Naive thymus-derived CD4-positive, alpha-beta T cell (primary cell): ENCODE measurements around the gene CYCS. TPM values are rescaled to one million over a fixed set of nuclear protein-coding genes. Genes with fewer than 3 reads are reported as not detected.
A peak's percentile ranks its signal among the peaks of the same experiment; 100 is the strongest.
"Not testable (repeated sequence)": the region's sequence is repeated elsewhere in the genome, so short reads cannot be mapped to it uniquely, and the experiment has no call there.

Source experiments
- ATAC-seq: fragments of 150-1000 bp; cut with Tn5 transposase; 2 replicates; pipeline ENCODE4 v1.10.0; 2021; ENCODE audit warnings: mild to moderate bottlenecking, moderate library complexity
- CTCF ChIA-PET: fragments of 350-600 bp; sonication (Branson Sonifier 250); formaldehyde crosslinking; loops from one replicate; lab custom pipeline; 2021; ENCODE audit warnings: antibody characterized with exemption; lab: Charles Lee
- POLR2A ChIA-PET: fragments of 350-600 bp; sonication (Branson Sonifier 250); formaldehyde crosslinking; loops from one replicate; lab custom pipeline; 2021; ENCODE audit warnings: antibody characterized with exemption, inconsistent platforms; lab: Charles Lee
- DNase-seq, 9 donors: peaks; one replicate each; pipeline versions ENCODE4 v3.0.0 to v3.0.0-alpha.2; 2020 to 2022; ENCODE audit warnings: mixed read lengths in 1 of 9
- H3K27ac ChIP-seq: one replicate; pipeline ENCODE4 v1.7.0; 2013; ENCODE audit warnings: mild to moderate bottlenecking, low read depth, low read length, moderate library complexity
- H3K27me3 ChIP-seq, 2 donors: one replicate each; pipeline ENCODE4 v1.7.0; 2013; ENCODE audit warnings: low read length in 2 of 2, mild to moderate bottlenecking in 2 of 2, moderate library complexity in 2 of 2; ENCODE audit not compliant: control insufficient read depth in 2 of 2, insufficient read depth in 2 of 2
- H3K36me3 ChIP-seq, 3 experiments: 1 replicate in 2 of 3; 2 replicates in 1 of 3; pipeline ENCODE4 v1.7.0; 2013; ENCODE audit warnings: low read length in 3 of 3, mild to moderate bottlenecking in 3 of 3, moderate library complexity in 1 of 3; ENCODE audit not compliant: insufficient read depth in 3 of 3, control insufficient read depth in 2 of 3
- H3K4me1 ChIP-seq, 2 donors: one replicate each; pipeline ENCODE4 v1.7.0; 2013; ENCODE audit warnings: low read length in 2 of 2, mild to moderate bottlenecking in 2 of 2, moderate library complexity in 1 of 2; ENCODE audit not compliant: control insufficient read depth in 2 of 2, insufficient read depth in 2 of 2
- H3K4me3 ChIP-seq: 2 replicates; pipeline ENCODE4 v1.7.0; 2013; ENCODE audit warnings: mild to moderate bottlenecking, low read length
- H3K9me3 ChIP-seq, 3 experiments: 1 replicate in 2 of 3; 2 replicates in 1 of 3; pipeline ENCODE4 v1.7.0; 2013; ENCODE audit warnings: low read length in 3 of 3; ENCODE audit not compliant: control insufficient read depth in 2 of 3
- H3K27ac Mint-ChIP-seq, 9 donors: one replicate each; pipeline ENCODE4 v1.8.0; 2020 to 2022; ENCODE audit warnings: mixed read lengths in 9 of 9, mild to moderate bottlenecking in 8 of 9, moderate library complexity in 5 of 9, inconsistent platforms in 2 of 9
- H3K27me3 Mint-ChIP-seq, 5 donors: one replicate each; pipeline ENCODE4 v1.8.0; 2021 to 2022; ENCODE audit warnings: mixed read lengths in 5 of 5, mild to moderate bottlenecking in 1 of 5
- H3K36me3 Mint-ChIP-seq, 5 donors: one replicate each; pipeline ENCODE4 v1.8.0; 2020 to 2022; ENCODE audit warnings: mixed read lengths in 5 of 5, mild to moderate bottlenecking in 3 of 5, inconsistent platforms in 1 of 5
- H3K4me1 Mint-ChIP-seq, 7 donors: one replicate each; pipeline ENCODE4 v1.8.0; 2020 to 2022; ENCODE audit warnings: mixed read lengths in 7 of 7, mild to moderate bottlenecking in 3 of 7, inconsistent platforms in 1 of 7
- H3K4me3 Mint-ChIP-seq, 10 donors: one replicate each; pipeline ENCODE4 v1.8.0; 2020 to 2022; ENCODE audit warnings: mild to moderate bottlenecking in 10 of 10, mixed read lengths in 10 of 10, moderate library complexity in 6 of 10, inconsistent platforms in 2 of 10
- H3K9me3 Mint-ChIP-seq, 11 donors: one replicate each; pipeline ENCODE4 v1.8.0; 2020 to 2022; ENCODE audit warnings: mixed read lengths in 11 of 11, mild to moderate bottlenecking in 4 of 11, inconsistent platforms in 1 of 11, moderate library complexity in 1 of 11
- intact Hi-C, 2 donors: fragments of 100-400 bp; cut with micrococcal nuclease; formaldehyde crosslinking; loops; one replicate each; pipeline ENCODE4 v1.15.1; 2023
- polyA plus RNA-seq, 2 donors: library from polyadenylated mRNA; unstranded; fragments of 300-500 nt; fragmentation: Illumina TruSeq; gene quantifications; one replicate each; pipeline ENCODE4 v1.2.3, GENCODE V29; 2021
- total RNA-seq, 6 experiments: library from RNA in 5 of 6; stranded (reverse) in 5 of 6; gene quantifications; 1 replicate in 5 of 6; 2 replicates in 1 of 6; pipeline ENCODE4 v1.2.3 and lab custom pipeline; 2021 to 2026

Gene CYCS
- total and polyA plus RNA-seq, 7 experiments from 2014 or later: 40.4 to 130 (median 114) TPM

DNA sequence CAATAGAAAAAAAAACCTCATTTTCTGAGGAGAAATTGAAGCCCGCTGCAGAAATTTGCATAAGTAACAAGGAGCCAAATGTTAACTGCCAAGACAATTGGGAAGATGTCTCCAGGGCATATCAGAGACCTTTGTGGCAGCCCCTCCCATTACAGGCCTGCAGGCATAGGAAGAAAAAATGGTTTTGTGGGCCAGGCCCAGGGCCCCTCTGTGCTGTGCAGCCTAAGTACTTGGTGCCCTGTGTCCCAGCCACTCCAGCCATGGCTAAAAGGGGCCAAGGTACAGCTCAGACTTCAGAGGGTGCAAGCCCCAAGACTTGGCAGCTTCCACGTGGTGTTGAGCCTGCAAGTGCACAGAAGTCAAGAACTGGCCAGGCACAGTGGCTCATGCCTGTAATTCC, 14.5 kb downstream of the CYCS start:
- intact Hi-C loops, H3K9me3 ChIP-seq, H3K4me3 ChIP-seq, CTCF ChIA-PET, H3K4me1 ChIP-seq, H3K36me3 Mint-ChIP-seq, H3K36me3 ChIP-seq, H3K27ac ChIP-seq, H3K4me1 Mint-ChIP-seq, H3K27ac Mint-ChIP-seq, H3K4me3 Mint-ChIP-seq, ATAC-seq, H3K27me3 Mint-ChIP-seq, DNase-seq, H3K27me3 ChIP-seq, H3K9me3 Mint-ChIP-seq: not testable (repeated sequence)
- POLR2A ChIA-PET: interaction anchor here (1.3 kb wide), 1 partner anchor 14 kb away, joined by 3 read pairs; no protein-coding TSS in a partner anchor

DNA sequence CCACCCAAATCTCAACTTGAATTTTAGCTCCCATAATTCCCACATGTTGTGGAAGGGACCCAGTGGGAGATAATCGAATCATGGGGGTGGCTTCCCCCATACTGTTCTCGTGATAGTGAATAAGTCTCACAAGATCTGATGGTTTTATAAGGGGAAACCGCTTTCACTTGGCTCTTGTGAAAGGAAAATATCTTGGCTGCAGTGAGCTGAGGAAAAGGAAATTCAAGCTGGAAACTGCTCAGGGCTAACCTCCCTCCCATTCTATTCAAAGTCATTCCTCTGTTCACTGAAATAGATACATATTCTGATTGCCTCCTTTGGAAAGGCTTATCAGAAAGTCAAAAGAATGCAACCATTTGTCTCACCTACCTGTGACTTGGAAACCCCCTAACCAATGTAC, 15.8 kb downstream of the CYCS start:
- no peak overlapping the region for H3K4me3 Mint-ChIP-seq
- no peaks in the 10 kb centered on the region for H3K27me3 ChIP-seq
- H3K4me1 ChIP-seq: no peaks in the 10 kb centered on the region
- no peak overlapping the region for H3K27ac Mint-ChIP-seq
- DNase-seq (no peak), ATAC-seq (no peak)
- peaks cover 0 to 3% (median 0%) of the 10 kb centered on the region in 11 donors for H3K9me3 Mint-ChIP-seq
- intact Hi-C loops: no loop called here
- H3K36me3 ChIP-seq: no peaks in the 10 kb centered on the region
- POLR2A ChIA-PET: no interaction called here
- no peak overlapping the region for H3K27ac ChIP-seq
- H3K27me3 Mint-ChIP-seq: peaks cover 0 to 5% (median 0%) of the 10 kb centered on the region in 5 donors
- no peak overlapping the region for H3K4me3 ChIP-seq
- H3K9me3 ChIP-seq: no peaks in the 10 kb centered on the region
- H3K36me3 Mint-ChIP-seq: peaks cover 0 to 7% (median 0%) of the 10 kb centered on the region in 5 donors
- no peaks in the 10 kb centered on the region for H3K4me1 Mint-ChIP-seq
- CTCF ChIA-PET: no interaction called here

DNA sequence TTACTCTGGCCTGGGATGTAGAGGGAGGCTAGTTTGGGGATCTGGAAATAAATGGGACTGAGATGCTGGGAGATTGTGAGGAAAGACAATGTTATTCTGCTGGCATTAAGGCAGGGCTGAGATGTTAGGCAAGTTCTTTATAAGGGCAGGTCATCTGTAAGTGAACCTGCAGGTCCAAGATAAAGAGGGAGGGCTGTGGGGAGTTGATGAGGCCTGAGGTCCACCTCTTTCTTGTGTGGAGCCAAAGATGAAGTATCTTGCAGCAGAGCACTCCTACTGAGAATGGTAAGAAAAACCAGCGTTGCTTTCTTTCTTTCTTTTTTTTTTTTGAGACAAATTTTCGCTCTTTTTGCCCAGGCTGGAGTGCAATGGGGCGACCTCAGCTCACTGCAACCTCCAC, 19.1 kb downstream of the CYCS start:
- no peaks in the 10 kb centered on the region for H3K9me3 Mint-ChIP-seq
- ATAC-seq: no peak
- POLR2A ChIA-PET: interaction anchor here (0.6 kb wide), 2 partner anchors 32 to 534 kb away, joined by 4 to 8 read pairs; no protein-coding TSS in a partner anchor
- H3K4me1 Mint-ChIP-seq: no peaks in the 10 kb centered on the region
- Histone ChIP-seq H3K9me3 (no peaks in the 10 kb centered on the region), H3K36me3 (no peaks in the 10 kb centered on the region), H3K4me1 (no peaks in the 10 kb centered on the region), H3K4me3 (no peak overlapping the region), H3K27ac (no peak overlapping the region), H3K27me3 (no peaks in the 10 kb centered on the region)
- intact Hi-C loops: no loop called here
- H3K36me3 Mint-ChIP-seq: no peaks in the 10 kb centered on the region
- no peak for DNase-seq
- CTCF ChIA-PET: interaction anchor here (0.6 kb wide), 1 partner anchor 424 kb away, joined by 3 read pairs; no protein-coding TSS in a partner anchor
- H3K27me3 Mint-ChIP-seq: peaks cover 0 to 15% (median 0%) of the 10 kb centered on the region in 5 donors
- H3K4me3 Mint-ChIP-seq: no peak overlapping the region
- no peak overlapping the region for H3K27ac Mint-ChIP-seq

DNA sequence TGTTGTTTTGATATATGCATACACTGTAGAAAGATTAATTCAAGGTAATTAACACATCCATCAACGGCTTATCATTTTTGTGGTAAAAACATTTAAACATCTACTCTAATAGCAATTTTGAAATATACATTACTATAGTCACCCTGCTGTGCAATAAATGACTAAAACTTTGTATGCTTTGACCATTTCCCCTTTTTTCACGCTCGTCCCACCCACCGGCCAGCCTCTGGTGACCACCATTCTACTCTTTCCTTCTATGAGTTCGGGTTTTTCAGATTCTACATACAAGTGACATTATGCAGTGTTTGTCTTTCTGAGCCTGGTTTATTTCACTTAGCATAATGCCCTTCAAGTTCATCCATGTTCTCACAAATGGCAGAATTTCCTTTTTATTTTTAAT, 21.3 kb downstream of the CYCS start:
- DNase-seq: no peak
- no peak overlapping the region for H3K27ac Mint-ChIP-seq
- intact Hi-C loops: no loop called here
- no peaks in the 10 kb centered on the region for H3K36me3 Mint-ChIP-seq
- H3K4me3 Mint-ChIP-seq: no peak overlapping the region
- Histone ChIP-seq H3K4me1 (no peaks in the 10 kb centered on the region), H3K9me3 (no peaks in the 10 kb centered on the region), H3K4me3 (no peak overlapping the region), H3K27ac (no peak overlapping the region), H3K27me3 (no peaks in the 10 kb centered on the region), H3K36me3 (no peaks in the 10 kb centered on the region)
- ATAC-seq: no peak
- no peaks in the 10 kb centered on the region for H3K9me3 Mint-ChIP-seq
- H3K4me1 Mint-ChIP-seq: no peaks in the 10 kb centered on the region
- ChIA-PET POLR2A (no interaction called here), CTCF (interaction anchor here (0.8 to 1.4 kb wide), 3 partner anchors 11 to 291 kb away, joined by 3 to 5 read pairs (median 3); no protein-coding TSS in a partner anchor)
- peaks cover 0 to 15% (median 0%) of the 10 kb centered on the region in 5 donors for H3K27me3 Mint-ChIP-seq

DNA sequence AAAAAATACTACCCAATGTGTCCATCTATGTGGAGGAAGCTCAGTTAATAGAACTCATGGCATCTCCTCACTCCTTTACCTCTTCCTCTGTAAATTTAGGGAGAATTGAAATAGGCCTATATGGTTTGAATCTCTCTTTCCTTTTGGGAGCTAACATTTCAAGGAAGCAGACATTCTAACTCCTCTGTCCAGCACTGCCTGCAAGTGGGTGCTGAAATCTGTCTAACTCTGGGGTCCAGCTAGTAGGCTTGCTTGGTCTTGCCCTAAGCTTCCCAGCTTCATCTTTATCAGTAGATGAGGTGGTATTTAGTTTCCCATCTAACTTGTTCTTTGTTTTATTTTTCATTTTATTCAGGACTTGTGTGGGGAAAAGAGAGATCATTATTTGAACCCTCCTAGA, 23.2 kb downstream of the CYCS start:
- intact Hi-C loops: no loop called here
- ChIA-PET CTCF (interaction anchor here (0.6 to 3.0 kb wide), 2 partner anchors 10 to 32 kb away, joined by 4 to 11 read pairs; no protein-coding TSS in a partner anchor), POLR2A (interaction anchor here (0.9 kb wide), 1 partner anchor 73 kb away, joined by 3 read pairs; no protein-coding TSS in a partner anchor)
- DNase-seq: no peak
- Histone ChIP-seq H3K9me3 (no peaks in the 10 kb centered on the region), H3K4me3 (no peak overlapping the region), H3K36me3 (no peaks in the 10 kb centered on the region), H3K27me3 (no peaks in the 10 kb centered on the region), H3K4me1 (no peaks in the 10 kb centered on the region), H3K27ac (no peak overlapping the region)
- Mint-ChIP-seq H3K9me3 (no peaks in the 10 kb centered on the region), H3K27ac (no peak overlapping the region), H3K4me1 (peaks cover 0 to 2% (median 0%) of the 10 kb centered on the region in 7 donors), H3K27me3 (peaks cover 0 to 15% (median 0%) of the 10 kb centered on the region in 5 donors), H3K4me3 (no peak overlapping the region), H3K36me3 (no peaks in the 10 kb centered on the region)
- ATAC-seq: no peak

DNA sequence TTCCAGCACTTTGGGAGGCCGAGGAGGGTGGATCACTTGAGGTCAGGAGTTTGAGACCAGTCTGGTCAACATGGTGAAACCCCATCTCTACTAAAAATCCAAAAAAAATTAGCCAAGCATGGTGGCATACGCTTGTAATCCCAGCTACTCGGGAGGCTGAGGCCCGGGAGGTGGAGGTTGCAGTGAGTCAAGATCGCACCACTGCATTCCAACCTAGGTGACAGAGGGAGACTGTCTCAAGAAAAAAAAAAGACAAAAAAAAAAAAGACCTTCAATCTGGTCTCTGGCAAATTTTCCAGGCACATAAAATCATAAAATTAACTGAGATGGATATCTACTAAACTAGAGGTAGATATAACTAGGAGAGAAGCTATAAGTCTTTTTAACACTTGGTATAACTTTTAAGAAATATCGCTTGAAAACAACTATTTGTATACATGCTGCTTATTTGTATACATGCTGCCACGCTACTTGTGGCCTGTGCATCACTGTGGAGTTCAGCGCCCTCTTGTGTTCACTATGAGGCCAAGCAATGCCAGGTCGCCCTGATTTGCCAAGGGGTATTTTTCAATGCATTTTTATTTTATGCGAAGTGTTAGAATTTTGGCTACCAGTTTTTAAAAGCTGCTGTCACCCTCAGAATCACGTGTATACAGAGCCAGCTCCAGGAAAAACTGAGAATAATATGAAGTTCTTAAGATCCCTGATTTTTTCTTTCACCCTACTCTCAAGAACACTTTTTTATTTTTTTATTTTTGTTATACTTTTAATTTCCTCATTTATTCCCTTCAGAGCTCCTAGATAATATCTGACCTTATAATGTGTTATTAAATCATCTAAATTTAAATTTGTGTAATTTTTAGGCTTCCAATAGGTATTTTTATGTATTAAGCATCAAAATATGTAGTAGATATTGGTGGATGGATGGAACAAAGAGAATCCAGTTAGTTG, 26.7 kb downstream of the CYCS start:
- Histone ChIP-seq H3K27me3 (no peaks in the 10 kb centered on the region), H3K9me3 (no peaks in the 10 kb centered on the region), H3K36me3 (no peaks in the 10 kb centered on the region), H3K4me1 (no peaks in the 10 kb centered on the region), H3K4me3 (no peak overlapping the region), H3K27ac (no peak overlapping the region)
- CTCF ChIA-PET: interaction anchor here (0.5 to 3.3 kb wide), 11 partner anchors 27 to 1528 kb away, joined by 3 to 20 read pairs (median 3); no protein-coding TSS in a partner anchor
- Mint-ChIP-seq H3K27ac (no peak overlapping the region), H3K4me3 (no peak overlapping the region), H3K9me3 (peaks cover 0 to 2% (median 0%) of the 10 kb centered on the region in 11 donors), H3K27me3 (peaks cover 0 to 18% (median 0%) of the 10 kb centered on the region in 5 donors), H3K36me3 (no peaks in the 10 kb centered on the region), H3K4me1 (peaks cover 0 to 14% (median 6%) of the 10 kb centered on the region in 7 donors)
- ATAC-seq: peak; percentile 93
- POLR2A ChIA-PET: interaction anchor here (0.7 kb wide), 1 partner anchor 21 kb away, joined by 6 read pairs; no protein-coding TSS in a partner anchor
- intact Hi-C loops: loop anchor here (1.0 to 10.0 kb wide), 10 partner anchors 28 to 1554 kb away; partner anchors contain the start of gene PALS2 (in 1 of the 2)
- peak in 8 of 9 donors; percentile 26 to 53 (median 44) for DNase-seq
